Activated T-cell treated with anti-CD3 and anti-CD28 coated beads, Interleukin-2, amount 50 U/mL, for 24 hours (primary cell): ENCODE measurements around the gene RAB6B.

ENCODE experiments used
- DNase-seq: peaks from one replicate; pipeline ENCODE4 v3.0.0-alpha.2; 2020
- H3K27ac Mint-ChIP-seq: 2 replicates; pipeline ENCODE4 v1.8.0; 2020; ENCODE audit warnings: mild to moderate bottlenecking, mixed read lengths
- H3K27me3 Mint-ChIP-seq: 2 replicates; pipeline ENCODE4 v1.8.0; 2020; ENCODE audit warnings: mixed read lengths
- H3K36me3 Mint-ChIP-seq: 2 replicates; pipeline ENCODE4 v1.8.0; 2020; ENCODE audit warnings: low read depth, mixed read lengths
- H3K4me1 Mint-ChIP-seq: 2 replicates; pipeline ENCODE4 v1.8.0; 2020; ENCODE audit warnings: low read depth, mixed read lengths
- H3K4me3 Mint-ChIP-seq: 2 replicates; pipeline ENCODE4 v1.8.0; 2020; ENCODE audit warnings: mild to moderate bottlenecking, moderate library complexity, mixed read lengths
- H3K9me3 Mint-ChIP-seq: 2 replicates; pipeline ENCODE4 v1.8.0; 2020; ENCODE audit warnings: mixed read lengths

RAB6B gene

DNA sequence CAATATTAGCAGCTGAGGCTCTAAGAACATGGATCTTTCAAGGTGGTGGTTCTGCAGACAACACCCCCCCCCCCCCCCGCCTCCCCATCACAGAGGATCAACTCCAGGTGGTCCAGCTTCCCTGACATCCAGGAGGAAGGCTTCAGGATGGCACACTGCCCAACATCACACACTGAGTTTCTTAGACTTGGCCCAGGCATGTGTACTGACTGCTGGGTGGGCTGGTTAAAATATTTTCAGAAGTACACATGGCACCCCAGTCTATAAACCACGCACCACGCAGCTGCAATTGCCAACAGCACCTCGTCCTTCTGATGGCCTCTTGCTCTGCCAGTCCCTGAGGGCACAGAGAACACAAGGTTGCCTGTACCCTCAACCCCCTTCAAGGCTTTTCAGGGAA is 68.0 kb downstream of the RAB6B start:
- Mint-ChIP-seq H3K27me3 (no peaks in the 10 kb centered on the region), H3K9me3 (no peaks in the 10 kb centered on the region), H3K4me1 (no peaks in the 10 kb centered on the region), H3K27ac (no peak overlapping the region), H3K36me3 (peaks cover 44% of the 10 kb centered on the region), H3K4me3 (no peak overlapping the region)
- no peak for DNase-seq

- peaks cover 50% of the 10 kb centered on the region for H3K36me3 Mint-ChIP-seq
- H3K4me3 Mint-ChIP-seq = no peak overlapping the region
- no peaks in the 10 kb centered on the region for H3K27me3 Mint-ChIP-seq
- no peaks in the 10 kb centered on the region for H3K4me1 Mint-ChIP-seq
- DNase-seq = no peak
- H3K27ac Mint-ChIP-seq = no peak overlapping the region
- H3K9me3 Mint-ChIP-seq = no peaks in the 10 kb centered on the region
Measured at GRCh38 chr3:133827136-133827535, 68.5 kb downstream of the RAB6B start.

DNA sequence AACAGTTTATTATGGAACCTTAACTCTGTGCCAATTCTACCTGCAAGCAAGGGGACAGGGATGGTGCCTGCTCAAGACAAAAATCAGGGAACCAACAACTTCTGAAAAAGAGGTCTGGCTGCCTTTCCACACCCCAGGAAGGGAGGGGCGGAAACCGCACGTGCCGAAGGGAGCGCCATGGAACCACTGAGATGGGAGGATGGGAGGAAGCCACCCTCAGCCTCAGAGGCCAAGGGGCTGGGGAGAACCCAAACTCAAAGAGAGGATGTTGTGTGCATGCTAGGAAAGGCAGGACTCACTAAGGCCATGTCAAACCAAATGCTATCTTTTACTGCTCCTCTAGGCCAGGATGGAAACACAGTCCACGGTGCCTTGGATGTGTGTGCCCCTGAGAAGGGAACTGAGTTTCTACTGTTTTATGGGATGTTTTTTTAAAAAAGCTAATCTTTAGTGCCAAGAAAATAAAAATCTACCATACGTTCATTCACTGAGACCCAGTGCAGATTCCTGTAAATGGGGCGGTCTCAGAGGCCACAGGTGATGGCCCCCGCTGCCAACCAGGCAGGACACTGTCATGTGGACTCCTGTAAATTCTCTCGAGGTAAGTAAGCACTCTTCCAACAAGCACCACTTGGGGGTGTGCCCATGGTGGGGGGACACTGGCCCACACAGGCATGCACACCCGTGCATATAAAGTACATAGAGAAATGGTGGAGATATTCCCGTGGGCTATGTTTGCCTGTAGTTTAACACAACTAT is 69.5 kb downstream of the RAB6B start:
- no peak for DNase-seq
- Mint-ChIP-seq H3K4me3 (no peak overlapping the region), H3K27ac (no peak overlapping the region), H3K36me3 (peaks cover 60% of the 10 kb centered on the region), H3K27me3 (no peaks in the 10 kb centered on the region), H3K4me1 (no peaks in the 10 kb centered on the region), H3K9me3 (no peaks in the 10 kb centered on the region)

GRCh38 chr3:133824961-133825485 is 70.7 kb downstream of the RAB6B start:
- Mint-ChIP-seq H3K27me3 (no peaks in the 10 kb centered on the region), H3K4me1 (no peaks in the 10 kb centered on the region), H3K4me3 (no peak overlapping the region), H3K27ac (peak overlapping the region; percentile 9), H3K36me3 (peaks cover 71% of the 10 kb centered on the region), H3K9me3 (no peaks in the 10 kb centered on the region)
- no peak for DNase-seq

DNA sequence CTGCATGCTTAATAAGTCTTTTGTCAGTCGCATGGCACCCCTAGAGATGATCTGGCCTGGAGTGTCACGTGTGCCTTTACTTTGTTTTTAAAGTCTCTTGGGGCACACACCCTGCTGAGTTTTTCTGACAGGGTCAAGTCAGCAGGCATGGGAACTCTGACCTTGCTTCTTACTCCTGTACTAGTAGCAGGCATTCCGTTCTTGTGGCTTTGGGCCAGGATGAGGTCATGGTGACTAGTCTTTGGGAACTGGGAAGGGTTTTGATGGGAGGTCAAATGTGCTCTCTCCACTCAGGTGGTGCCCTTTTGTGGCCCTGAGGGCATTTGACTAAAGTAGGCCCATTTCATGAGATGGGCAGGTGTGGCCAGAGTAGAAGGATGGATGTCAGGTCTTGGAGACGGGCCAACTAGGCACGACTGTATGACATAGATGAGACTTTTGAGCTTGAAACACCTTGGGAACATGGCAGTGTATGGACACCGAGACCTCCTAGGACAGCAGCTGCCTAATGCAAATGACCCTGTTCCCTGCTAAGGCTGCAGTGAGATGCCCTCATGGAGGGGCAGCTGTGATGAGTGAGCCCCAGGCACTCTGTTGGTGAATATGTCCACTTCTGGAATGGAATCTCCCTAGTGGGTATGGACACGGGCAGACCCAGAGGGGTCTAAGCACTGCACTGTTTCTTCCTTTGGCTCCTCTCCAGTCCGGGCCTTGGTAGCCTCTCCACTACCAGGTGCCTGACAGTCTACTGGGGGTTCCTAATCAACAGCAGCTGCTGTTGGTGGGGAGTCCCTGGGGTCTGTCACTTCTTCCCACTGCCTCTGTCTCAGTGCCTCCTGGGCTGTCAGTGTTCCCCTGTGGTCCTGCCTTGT is 73.7 kb downstream of the RAB6B start:
- H3K27me3 Mint-ChIP-seq = no peaks in the 10 kb centered on the region
- no peak overlapping the region for H3K4me3 Mint-ChIP-seq
- no peak for DNase-seq
- H3K9me3 Mint-ChIP-seq = no peaks in the 10 kb centered on the region
- H3K4me1 Mint-ChIP-seq = peaks cover 7% of the 10 kb centered on the region
- peak overlapping the region; percentile 47 for H3K27ac Mint-ChIP-seq
- H3K36me3 Mint-ChIP-seq = peaks cover 96% of the 10 kb centered on the region

DNA sequence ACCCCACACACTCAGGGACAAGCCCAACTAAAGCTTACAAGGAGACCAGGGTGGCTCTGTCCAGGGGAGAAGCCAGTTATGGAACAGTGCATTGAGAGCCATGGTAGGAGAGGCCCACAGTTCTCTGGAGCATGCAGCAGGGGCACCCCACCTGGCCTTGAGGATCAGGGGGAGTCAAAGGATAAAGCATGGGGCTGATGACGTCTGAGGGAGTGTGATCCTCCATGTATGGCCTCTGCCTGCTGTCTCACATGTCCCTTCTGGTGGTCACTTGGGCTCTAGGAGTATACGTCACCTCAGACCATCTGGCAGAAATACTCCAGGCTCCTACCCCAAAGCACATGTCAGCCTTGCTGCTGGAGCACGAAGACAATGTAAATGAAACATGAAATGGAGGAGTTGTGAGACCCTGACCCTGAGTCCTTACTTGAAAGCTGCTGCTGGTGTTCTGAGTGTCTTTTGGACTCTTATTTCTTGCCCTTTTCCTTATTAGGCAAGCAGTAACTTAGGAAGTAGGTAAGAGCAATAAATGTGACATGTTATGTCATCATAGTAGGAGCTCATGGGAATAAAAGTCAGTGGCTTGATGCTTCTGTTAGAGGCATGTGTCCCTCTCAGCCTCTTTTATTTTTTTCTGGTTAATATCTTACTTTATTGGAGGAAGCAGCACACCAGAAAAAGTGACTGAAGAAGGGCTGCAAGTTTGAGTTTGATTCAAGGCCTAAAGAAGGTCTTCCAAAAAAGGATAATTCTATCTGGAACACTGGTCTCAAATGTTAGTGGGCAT is 74.6 kb downstream of the RAB6B start:
- Mint-ChIP-seq H3K36me3 (peaks cover 96% of the 10 kb centered on the region), H3K9me3 (no peaks in the 10 kb centered on the region), H3K27ac (peak overlapping the region; percentile 72), H3K27me3 (no peaks in the 10 kb centered on the region), H3K4me3 (no peak overlapping the region), H3K4me1 (peaks cover 7% of the 10 kb centered on the region)
- DNase-seq = no peak

DNA sequence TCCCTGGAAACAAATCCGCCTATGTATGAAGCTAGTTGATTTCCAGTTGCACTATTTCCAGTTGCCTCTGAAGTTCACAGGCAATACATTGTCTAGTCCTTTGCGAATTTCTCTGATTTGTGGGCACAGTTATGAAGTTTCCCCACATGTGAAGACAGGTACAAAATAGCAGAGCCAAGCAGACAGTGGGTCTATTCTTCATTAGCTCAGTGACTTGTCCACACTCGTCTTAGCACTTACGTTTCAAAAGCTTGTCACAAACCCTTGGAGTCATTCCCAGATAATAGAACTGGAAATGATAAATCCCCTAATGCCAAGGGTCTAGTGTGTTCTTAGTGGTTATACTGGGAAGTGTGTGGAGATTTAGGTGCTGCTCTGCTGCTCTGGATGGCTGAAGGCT is 75.6 kb downstream of the RAB6B start:
- Mint-ChIP-seq H3K9me3 (no peaks in the 10 kb centered on the region), H3K27ac (no peak overlapping the region), H3K4me1 (peaks cover 10% of the 10 kb centered on the region), H3K27me3 (no peaks in the 10 kb centered on the region), H3K4me3 (no peak overlapping the region), H3K36me3 (peaks cover 96% of the 10 kb centered on the region)
- DNase-seq = no peak

- H3K27ac Mint-ChIP-seq = peak overlapping the region; percentile 18
- no peaks in the 10 kb centered on the region for H3K27me3 Mint-ChIP-seq
- no peaks in the 10 kb centered on the region for H3K9me3 Mint-ChIP-seq
- no peak for DNase-seq
- H3K4me3 Mint-ChIP-seq = no peak overlapping the region
- peaks cover 32% of the 10 kb centered on the region for H3K4me1 Mint-ChIP-seq
- peaks cover 93% of the 10 kb centered on the region for H3K36me3 Mint-ChIP-seq
Measured at GRCh38 chr3:133815386-133815785, 80.3 kb downstream of the RAB6B start.

- no peaks in the 10 kb centered on the region for H3K27me3 Mint-ChIP-seq
- peaks cover 42% of the 10 kb centered on the region for H3K4me1 Mint-ChIP-seq
- peak overlapping the region; percentile 20 for H3K27ac Mint-ChIP-seq
- no peaks in the 10 kb centered on the region for H3K9me3 Mint-ChIP-seq
- peaks cover 94% of the 10 kb centered on the region for H3K36me3 Mint-ChIP-seq
- no peak for DNase-seq
- no peak overlapping the region for H3K4me3 Mint-ChIP-seq
Measured at GRCh38 chr3:133812872-133813271, 82.8 kb downstream of the RAB6B start.

DNA sequence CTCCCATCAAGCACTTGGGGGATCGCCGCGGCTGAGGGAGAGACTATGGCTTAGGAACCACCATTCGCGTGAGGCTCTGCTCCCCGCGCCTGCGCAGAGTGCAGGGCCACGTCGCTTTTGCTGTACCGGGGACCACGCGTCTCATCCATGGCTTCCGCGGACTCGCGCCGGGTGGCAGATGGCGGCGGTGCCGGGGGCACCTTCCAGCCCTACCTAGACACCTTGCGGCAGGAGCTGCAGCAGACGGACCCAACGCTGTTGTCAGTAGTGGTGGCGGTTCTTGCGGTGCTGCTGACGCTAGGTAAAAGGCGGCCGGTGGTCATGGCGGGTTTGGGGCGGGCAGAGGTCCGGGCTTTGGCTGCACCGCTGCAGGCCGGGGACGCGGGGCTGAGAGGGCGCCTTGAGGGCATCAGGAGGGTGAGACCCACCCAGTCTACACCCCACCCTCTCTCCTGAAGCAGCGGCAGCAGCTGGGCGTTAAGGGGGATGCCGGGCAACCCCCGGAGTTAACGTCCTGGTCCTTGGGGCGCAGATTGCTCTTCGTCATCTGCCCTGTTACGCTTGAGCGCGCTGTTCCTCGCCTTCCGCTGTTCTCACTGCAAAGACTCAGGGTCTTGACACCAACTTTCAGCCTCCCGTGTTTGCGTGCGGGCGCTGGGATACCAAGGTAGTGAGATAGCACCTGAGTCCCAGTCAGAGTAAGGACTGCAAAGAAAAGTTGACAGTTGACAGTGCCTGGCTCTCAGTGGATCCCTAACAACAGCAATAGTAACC is 89.8 kb downstream of the RAB6B start, which contains the start of gene SRPRB:
Gene SRPRB, plus strand, starts transcription at position 114 of the 774 bp plus-strand sequence. Its CDS starts 34 bp downstream, at position 148.
- Mint-ChIP-seq H3K36me3 (peaks cover 49% of the 10 kb centered on the region), H3K9me3 (no peaks in the 10 kb centered on the region), H3K27me3 (no peaks in the 10 kb centered on the region), H3K4me3 (peak within 1 kb of the TSS; percentile 95), H3K27ac (peak within 1 kb of the TSS; percentile 99), H3K4me1 (peaks cover 46% of the 10 kb centered on the region)
- DNase-seq = peak; percentile 96

- Mint-ChIP-seq H3K36me3 (peaks cover 44% of the 10 kb centered on the region), H3K9me3 (no peaks in the 10 kb centered on the region), H3K27me3 (peaks cover 3% of the 10 kb centered on the region), H3K4me1 (peaks cover 43% of the 10 kb centered on the region), H3K27ac (peak overlapping the region; percentile 99), H3K4me3 (peak overlapping the region; percentile 95)
- no peak for DNase-seq
Measured at GRCh38 chr3:133805384-133805701, 90.3 kb downstream of the RAB6B start.

GRCh38 chr3:133804896-133805295 is 90.8 kb downstream of the RAB6B start:
- DNase-seq = no peak
- peaks cover 40% of the 10 kb centered on the region for H3K36me3 Mint-ChIP-seq
- H3K4me1 Mint-ChIP-seq = peaks cover 38% of the 10 kb centered on the region
- H3K4me3 Mint-ChIP-seq = peak overlapping the region; percentile 95
- H3K9me3 Mint-ChIP-seq = no peaks in the 10 kb centered on the region
- peaks cover 6% of the 10 kb centered on the region for H3K27me3 Mint-ChIP-seq
- H3K27ac Mint-ChIP-seq = peak overlapping the region; percentile 99

GRCh38 chr3:133803469-133803868 is 92.2 kb downstream of the RAB6B start:
- Mint-ChIP-seq H3K4me3 (no peak overlapping the region), H3K4me1 (peaks cover 32% of the 10 kb centered on the region), H3K9me3 (no peaks in the 10 kb centered on the region), H3K36me3 (peaks cover 28% of the 10 kb centered on the region), H3K27me3 (peaks cover 8% of the 10 kb centered on the region), H3K27ac (no peak overlapping the region)
- no peak for DNase-seq
